ENCODE results near the gene HOXB5. TPM values are rescaled to one million over a fixed set of nuclear protein-coding genes. Genes with fewer than 3 reads are reported as not detected.

The HOXB5 gene
- total RNA-seq, 1 experiment from 2014 or later, result 19.8 TPM

DNA sequence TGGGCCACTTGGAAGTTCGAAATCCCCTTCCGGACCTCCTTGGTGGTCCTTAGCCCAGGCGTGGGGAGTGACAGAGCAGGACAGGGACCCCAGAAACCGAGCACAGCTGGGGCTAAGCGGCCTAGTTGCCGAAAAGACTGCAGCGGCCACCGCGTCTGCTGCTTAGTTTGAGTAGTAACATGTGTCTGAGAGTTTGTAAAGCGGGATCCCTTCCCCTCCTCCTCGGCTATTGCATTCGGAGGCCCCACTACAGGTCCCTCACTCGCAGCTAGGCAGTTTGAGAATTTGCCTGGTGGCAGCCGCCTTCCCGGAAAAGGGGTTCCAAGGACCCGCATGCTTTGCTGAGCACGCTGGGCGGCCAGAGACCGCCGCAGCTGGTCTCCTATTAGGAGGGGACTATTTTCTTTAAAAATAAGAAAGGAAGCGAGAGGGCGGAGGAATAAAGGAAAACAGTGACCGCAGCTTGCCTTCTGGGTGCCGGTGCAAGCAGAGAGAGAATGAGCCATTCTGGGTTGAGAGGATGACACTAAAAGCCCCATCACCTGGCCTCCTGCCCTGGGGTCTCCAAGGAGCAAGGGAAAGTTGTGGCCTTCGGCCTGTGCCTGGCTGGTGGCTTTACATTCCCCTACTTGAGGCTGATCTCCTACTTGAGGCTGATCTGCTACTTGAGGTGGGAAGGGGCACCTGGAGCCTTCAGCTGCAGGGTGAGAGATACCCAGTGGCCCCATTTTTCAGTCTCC lies 1.1 kb upstream of the HOXB5 start:
- DNase-seq (ENCODE audit: low read depth, low spot score), result no peak
- H2AFZ ChIP-seq (ENCODE audit: low read depth, low read length, poor library complexity, severe bottlenecking), result no peak overlapping the region
- H4K20me1 ChIP-seq (ENCODE audit: insufficient read depth), result no peaks in the 10 kb centered on the region
- no peaks in the 10 kb centered on the region for H3K27me3 ChIP-seq (ENCODE audit: insufficient read depth, low read length)
- no TSS peak for BruUV-seq (replicated peaks)
- TF ChIP-seq ZFX (IDR thresholded peaks at IDR 0.05) (0 out of 2 replicates have a peak, but pooled peaks have one; percentile 21), ZNF274 (IDR thresholded peaks at IDR 0.05; ENCODE audit: low read depth, low read length) (no peak)
- H3K9ac ChIP-seq (ENCODE audit: low read length), result no peak overlapping the region
- ChIA-PET CTCF (no interaction called here), POLR2A (no interaction called here), RAD21 (ENCODE audit: low non-redundant PET in 1 of 2, low total read pairs in 2 of 2, uncharacterized antibody in 2 of 2, unreplicated experiment in 2 of 2) (interaction anchor here in 1 of 2 experiments (0.7 kb wide), 1 partner anchor 378 kb away, joined by 4 read pairs; no protein-coding TSS in a partner anchor)
- H3K9me3 ChIP-seq (ENCODE audit: control insufficient read depth in 1 of 2, insufficient read depth in 1 of 2, low read depth in 1 of 2, low read length in 2 of 2), result no peaks in the 10 kb centered on the region
- no peak for ATAC-seq
- H3K79me2 ChIP-seq (ENCODE audit: insufficient read depth, low read length), result peaks cover 79% of the 10 kb centered on the region
- H3K4me3 ChIP-seq (replicated peaks in 1 of 2; ENCODE audit: low read depth in 1 of 2, low read length in 2 of 2), result no peak overlapping the region
- no peak overlapping the region for H3K4me2 ChIP-seq (ENCODE audit: low read length)
- no peaks in the 10 kb centered on the region for H3K9me2 ChIP-seq (ENCODE audit: insufficient read depth)
- H3K4me1 ChIP-seq (ENCODE audit: control insufficient read depth in 1 of 2, insufficient read depth in 2 of 2, low read length in 2 of 2), result no peaks in the 10 kb centered on the region; a peak in 2 of 4 replicates
- H3K27ac ChIP-seq (ENCODE audit: low read depth, low read length), result no peak overlapping the region
- peaks cover 24 to 30% of the 10 kb centered on the region in 2 experiments; a peak in 3 of 4 replicates for H3K36me3 ChIP-seq (ENCODE audit: control insufficient read depth in 1 of 2, insufficient read depth in 2 of 2, low read length in 2 of 2)
- intact Hi-C loops (cut with micrococcal nuclease), result no loop called here

DNA sequence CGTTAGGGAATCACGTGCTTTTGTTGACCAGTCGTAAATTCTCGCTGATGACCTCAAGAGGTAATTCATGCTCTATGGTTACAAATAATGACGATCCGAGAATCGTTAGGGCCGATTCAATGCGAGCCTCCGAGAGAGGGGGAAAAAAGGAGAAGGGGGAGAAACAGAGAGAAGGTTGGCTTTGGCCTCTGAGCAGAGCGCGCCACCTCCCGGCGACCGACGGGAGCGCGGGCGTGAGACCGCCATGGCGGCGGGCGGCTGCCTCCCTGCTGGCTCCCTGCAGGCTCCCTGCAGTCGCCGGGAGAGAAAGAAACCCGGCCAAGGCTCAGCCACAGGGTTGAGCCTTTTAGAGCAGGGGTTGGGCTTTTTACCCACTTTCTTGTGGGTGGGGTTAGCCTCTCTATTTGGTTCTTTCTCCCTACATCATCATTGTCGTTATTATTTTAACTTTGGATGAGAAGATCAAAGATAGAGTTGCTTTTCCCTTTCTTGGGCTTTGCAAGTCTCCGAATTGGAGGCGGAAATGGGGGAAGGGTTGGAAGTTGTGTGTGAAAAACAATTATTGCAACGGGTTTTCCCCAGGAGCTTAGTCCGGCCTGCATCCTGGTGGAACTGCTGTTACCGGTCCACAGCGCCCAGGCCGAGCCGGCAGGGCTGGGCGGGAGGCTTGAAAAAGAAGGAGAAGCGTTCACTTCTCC lies 410 bp upstream of the HOXB5 start:
- Histone ChIP-seq H3K4me2 (ENCODE audit: low read length) (no peak overlapping the region), H3K27me3 (ENCODE audit: insufficient read depth, low read length) (no peaks in the 10 kb centered on the region), H3K9me2 (ENCODE audit: insufficient read depth) (no peaks in the 10 kb centered on the region), H3K4me3 (replicated peaks in 1 of 2; ENCODE audit: low read depth in 1 of 2, low read length in 2 of 2) (no peak overlapping the region), H3K9me3 (ENCODE audit: control insufficient read depth in 1 of 2, insufficient read depth in 1 of 2, low read depth in 1 of 2, low read length in 2 of 2) (no peaks in the 10 kb centered on the region), H2AFZ (ENCODE audit: low read depth, low read length, poor library complexity, severe bottlenecking) (no peak overlapping the region), H3K27ac (ENCODE audit: low read depth, low read length) (no peak overlapping the region), H3K4me1 (ENCODE audit: control insufficient read depth in 1 of 2, insufficient read depth in 2 of 2, low read length in 2 of 2) (peaks cover 0 to 7% of the 10 kb centered on the region in 2 experiments; a peak in 2 of 4 replicates), H3K9ac (ENCODE audit: low read length) (no peak overlapping the region), H4K20me1 (ENCODE audit: insufficient read depth) (no peaks in the 10 kb centered on the region), H3K36me3 (ENCODE audit: control insufficient read depth in 1 of 2, insufficient read depth in 2 of 2, low read length in 2 of 2) (peaks cover 24 to 30% of the 10 kb centered on the region in 2 experiments; a peak in 3 of 4 replicates), H3K79me2 (ENCODE audit: insufficient read depth, low read length) (peaks cover 72% of the 10 kb centered on the region)
- intact Hi-C loops (cut with micrococcal nuclease), result no loop called here
- no TSS peak for BruUV-seq (replicated peaks)
- ATAC-seq (peak; percentile 33), DNase-seq (ENCODE audit: low read depth, low spot score) (no peak)
- ChIA-PET RAD21 (ENCODE audit: low non-redundant PET in 1 of 2, low total read pairs in 2 of 2, uncharacterized antibody in 2 of 2, unreplicated experiment in 2 of 2) (interaction anchor here (0.6 to 1.3 kb wide), 4 partner anchors 93 to 378 kb away, joined by 3 to 5 read pairs (median 4); no protein-coding TSS in a partner anchor), POLR2A (no interaction called here), CTCF (interaction anchor here (1.3 to 2.2 kb wide), 2 partner anchors 258 to 331 kb away, joined by 5 to 9 read pairs; no protein-coding TSS in a partner anchor)
- TF ChIP-seq, protein P1, sequence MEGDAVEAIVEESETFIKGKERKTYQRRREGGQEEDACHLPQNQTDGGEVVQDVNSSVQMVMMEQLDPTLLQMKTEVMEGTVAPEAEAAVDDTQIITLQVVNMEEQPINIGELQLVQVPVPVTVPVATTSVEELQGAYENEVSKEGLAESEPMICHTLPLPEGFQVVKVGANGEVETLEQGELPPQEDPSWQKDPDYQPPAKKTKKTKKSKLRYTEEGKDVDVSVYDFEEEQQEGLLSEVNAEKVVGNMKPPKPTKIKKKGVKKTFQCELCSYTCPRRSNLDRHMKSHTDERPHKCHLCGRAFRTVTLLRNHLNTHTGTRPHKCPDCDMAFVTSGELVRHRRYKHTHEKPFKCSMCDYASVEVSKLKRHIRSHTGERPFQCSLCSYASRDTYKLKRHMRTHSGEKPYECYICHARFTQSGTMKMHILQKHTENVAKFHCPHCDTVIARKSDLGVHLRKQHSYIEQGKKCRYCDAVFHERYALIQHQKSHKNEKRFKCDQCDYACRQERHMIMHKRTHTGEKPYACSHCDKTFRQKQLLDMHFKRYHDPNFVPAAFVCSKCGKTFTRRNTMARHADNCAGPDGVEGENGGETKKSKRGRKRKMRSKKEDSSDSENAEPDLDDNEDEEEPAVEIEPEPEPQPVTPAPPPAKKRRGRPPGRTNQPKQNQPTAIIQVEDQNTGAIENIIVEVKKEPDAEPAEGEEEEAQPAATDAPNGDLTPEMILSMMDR (IDR thresholded peaks at IDR 0.05 in 2 of 3, conservative IDR thresholded peaks at IDR 0.05 in 1 of 3; ENCODE audit: borderline replicate concordance in 1 of 3, insufficient read depth in 1 of 3, low read depth in 2 of 3, low read length in 2 of 3), result peak in 2 of 3 experiments; percentile 33 to 39; a peak in 4 of 6 replicates
- TF ChIP-seq FOSL1 (IDR thresholded peaks at IDR 0.05; ENCODE audit: low read depth) (no peak), RAD21 (IDR thresholded peaks at IDR 0.05; ENCODE audit: low read depth) (peak; percentile 41)
- TF ChIP-seq, protein P2, sequence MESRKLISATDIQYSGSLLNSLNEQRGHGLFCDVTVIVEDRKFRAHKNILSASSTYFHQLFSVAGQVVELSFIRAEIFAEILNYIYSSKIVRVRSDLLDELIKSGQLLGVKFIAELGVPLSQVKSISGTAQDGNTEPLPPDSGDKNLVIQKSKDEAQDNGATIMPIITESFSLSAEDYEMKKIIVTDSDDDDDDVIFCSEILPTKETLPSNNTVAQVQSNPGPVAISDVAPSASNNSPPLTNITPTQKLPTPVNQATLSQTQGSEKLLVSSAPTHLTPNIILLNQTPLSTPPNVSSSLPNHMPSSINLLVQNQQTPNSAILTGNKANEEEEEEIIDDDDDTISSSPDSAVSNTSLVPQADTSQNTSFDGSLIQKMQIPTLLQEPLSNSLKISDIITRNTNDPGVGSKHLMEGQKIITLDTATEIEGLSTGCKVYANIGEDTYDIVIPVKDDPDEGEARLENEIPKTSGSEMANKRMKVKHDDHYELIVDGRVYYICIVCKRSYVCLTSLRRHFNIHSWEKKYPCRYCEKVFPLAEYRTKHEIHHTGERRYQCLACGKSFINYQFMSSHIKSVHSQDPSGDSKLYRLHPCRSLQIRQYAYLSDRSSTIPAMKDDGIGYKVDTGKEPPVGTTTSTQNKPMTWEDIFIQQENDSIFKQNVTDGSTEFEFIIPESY (IDR thresholded peaks at IDR 0.05; ENCODE audit: extremely low read depth, insufficient replicate concordance, low read length), result no peak

All from HCT116 (cell line).